K562 (cell line): ENCODE results near the gene FLVCR2. TPM values are rescaled to one million over a fixed set of nuclear protein-coding genes. Genes with fewer than 3 reads are reported as not detected.

Experiments used
- ATAC-seq: fragments of 200-7000 bp; cut with Tn5 transposase; 3 replicates; pipeline ENCODE4 v1.9.1; 2020; ENCODE audit warnings: moderate library complexity
- BruUV-seq: library from RNA; stranded (reverse); fragments of 400-500 nt; replicated peaks from 2 replicates; lab custom pipeline; 2021; lab: Mats Ljungman, UMichigan
- CTCF ChIA-PET: fragments of 300-600 bp; formaldehyde crosslinking; extraction: SDS; loops from one replicate; lab custom pipeline; 2021; ENCODE audit warnings: low intra/inter-chr PET ratio; lab: Yijun Ruan, JAX
- POLR2A ChIA-PET: fragments of 300-600, 350-650 bp; sonication (Branson Sonifier 250); formaldehyde crosslinking; extraction: SDS; loops from one replicate; lab custom pipeline; 2021; ENCODE audit warnings: antibody characterized with exemption, inconsistent platforms; lab: Yijun Ruan, JAX
- DNase-seq, 4 experiments: peaks; one replicate each; pipeline versions ENCODE4 v3.0.0 to v3.0.0-alpha.2; 2011 to 2018; ENCODE audit warnings: low spot score in 3 of 4, mixed read lengths in 3 of 4; ENCODE audit errors: extremely low read depth in 1 of 4
- FAIRE-seq: peaks from 2 replicates; lab custom pipeline; 2011; peaks lifted over from hg19 to GRCh38; lab: Jason Lieb, UNC
- H2AFZ ChIP-seq: 2 replicates; pipeline ENCODE4 v1.6.0; 2011; ENCODE audit warnings: low read depth, low read length, control low read depth, inconsistent platforms
- H3K27ac ChIP-seq: fragments of 200-600 bp; 3 replicates; pipeline ENCODE4 v1.8.0; 2011; ENCODE audit warnings: low read depth, mild to moderate bottlenecking, control low read depth, inconsistent platforms, low read length, moderate library complexity, mixed read lengths; ENCODE audit errors: extremely low read depth
- H3K27me3 ChIP-seq, 2 experiments: fragments of 300-600 bp in 1 of 2; 2 replicates in 1 of 2; 3 replicates in 1 of 2; pipeline versions ENCODE4 v1.6.0 to v1.8.0; 2011; ENCODE audit warnings: inconsistent platforms in 2 of 2, low read length in 2 of 2, mild to moderate bottlenecking in 1 of 2, mixed read lengths in 1 of 2, moderate library complexity in 1 of 2; ENCODE audit not compliant: control insufficient read depth in 2 of 2, insufficient read depth in 2 of 2
- H3K36me3 ChIP-seq: fragments of 300-600 bp; 3 replicates; pipeline ENCODE4 v1.8.0; 2011; ENCODE audit warnings: mild to moderate bottlenecking, low read length, inconsistent platforms; ENCODE audit not compliant: control insufficient read depth, insufficient read depth
- H3K4me1 ChIP-seq, 2 experiments: fragments of 200-600 bp in 1 of 2; replicated peaks in 1 of 2; 2 replicates in 1 of 2; 3 replicates in 1 of 2; pipeline versions ENCODE4 v1.5.1 to v1.8.0; 2011; ENCODE audit warnings: inconsistent platforms in 2 of 2, low read length in 2 of 2, mild to moderate bottlenecking in 1 of 2, mixed read lengths in 1 of 2, moderate library complexity in 1 of 2; ENCODE audit not compliant: control insufficient read depth in 2 of 2, insufficient read depth in 2 of 2
- H3K4me2 ChIP-seq: 2 replicates; pipeline ENCODE4 v1.6.1; 2011; ENCODE audit warnings: low read length, control low read depth, inconsistent platforms, mixed read lengths; ENCODE audit not compliant: insufficient read depth
- H3K4me3 ChIP-seq: fragments of 200-600 bp; sonication (generic), shearing (Covaris generic); 2 replicates; pipeline ENCODE4 v1.5.1; 2016; ENCODE audit warnings: control low read depth, inconsistent platforms
- H3K79me2 ChIP-seq: fragments of 200-600 bp; 3 replicates; pipeline ENCODE4 v1.8.0; 2011; ENCODE audit warnings: low read length, inconsistent platforms; ENCODE audit not compliant: control insufficient read depth, insufficient read depth
- H3K9ac ChIP-seq, 2 experiments: 2 replicates each; pipeline versions ENCODE4 v1.6.0 to v1.6.1; 2011; ENCODE audit warnings: low read depth in 2 of 2, low read length in 2 of 2, control low read depth in 1 of 2, inconsistent platforms in 1 of 2, mild to moderate bottlenecking in 1 of 2, mixed read lengths in 1 of 2; ENCODE audit not compliant: insufficient read depth in 1 of 2
- H3K9me1 ChIP-seq: one replicate; pipeline ENCODE4 v1.6.0; 2011; ENCODE audit warnings: inconsistent platforms, mild to moderate bottlenecking, low read length, moderate library complexity; ENCODE audit not compliant: control insufficient read depth, insufficient read depth
- H3K9me3 ChIP-seq: replicated peaks from 2 replicates; pipeline ENCODE4 v1.5.1; 2011; ENCODE audit warnings: low read depth, low read length, inconsistent platforms; ENCODE audit not compliant: control insufficient read depth, insufficient read depth
- H4K20me1 ChIP-seq: replicated peaks from 2 replicates; pipeline ENCODE4 v1.6.1; 2011; ENCODE audit warnings: low read length, inconsistent platforms, mixed read lengths; ENCODE audit not compliant: control insufficient read depth, insufficient read depth
- GATAD2A ChIP-seq: fragments of 450-650 bp; IDR thresholded peaks from 2 replicates; pipeline ENCODE4 v1.6.1; 2017
- HSF4 ChIP-seq: fragments of 250-450 bp; sonication (Bioruptor Pico); IDR thresholded peaks from 2 replicates; pipeline ENCODE4 v2.1.2; 2022; ENCODE audit warnings: mild to moderate bottlenecking, moderate library complexity, borderline replicate concordance
- KHSRP ChIP-seq: fragments of 450-650 bp; IDR thresholded peaks from 2 replicates; pipeline ENCODE4 v1.6.1; 2017
- MAFF ChIP-seq: IDR thresholded peaks from 2 replicates; pipeline ENCODE4 v1.6.1; 2012; ENCODE audit warnings: low read length, improper control_type of control experiment
- MYBL2 ChIP-seq, 2 experiments: fragments of 450-650 bp in 1 of 2; sonication (generic) in 1 of 2; formaldehyde crosslinking in 1 of 2; IDR thresholded peaks; 2 replicates each; pipeline versions ENCODE4 v1.6.1 to v1.8.1; 2017 to 2022; ENCODE audit warnings: borderline replicate concordance in 1 of 2, inconsistent platforms in 1 of 2, low read depth in 1 of 2, mild to moderate bottlenecking in 1 of 2, missing genetic modification reagents in 1 of 2, moderate library complexity in 1 of 2
- POLR2A ChIP-seq: fragments of 450-650 bp; conservative IDR thresholded peaks from 2 replicates; pipeline ENCODE4 v1.6.1; 2016
- TRIM28 ChIP-seq: fragments of 450-650 bp; IDR thresholded peaks from 2 replicates; pipeline ENCODE4 v1.6.1; 2017
- ZNF197 ChIP-seq: fragments of 200-800 bp; sonication (Bioruptor generic); IDR thresholded peaks from 2 replicates; pipeline ENCODE4 v1.6.1; 2016; ENCODE audit warnings: low read depth, missing genetic modification characterization, missing compliant biosample characterization
- WGBS: fragments of 100-300 bp; shearing (Covaris generic); methylation state at CpG from one replicate; pipeline ENCODE4 v1.1.6; 2016; ENCODE audit warnings: low coverage, mixed read lengths; ENCODE audit not compliant: insufficient coverage; ENCODE audit errors: missing lambda C conversion rate; 5-methylcytosine and 5-hydroxymethylcytosine counted together
- in situ Hi-C: fragments of 300-500 bp; cut with MboI; formaldehyde crosslinking; loops from 4 replicates; pipeline ENCODE4 v1.15.0; 2018; ENCODE audit warnings: inconsistent platforms, mixed read lengths
- intact Hi-C: fragments of 100-400 bp; cut with micrococcal nuclease; formaldehyde crosslinking; loops from 2 replicates; pipeline ENCODE4 v1.14.2; 2022
- polyA plus RNA-seq, 8 experiments: library from polyadenylated mRNA; depleted of rRNA in 4 of 8; stranded (reverse) in 5 of 8; unstranded in 3 of 8; fragments of >200 nt; fragmentation: Nextera tagmentation in 2 of 8; fragmentation: Illumina TruSeq in 1 of 8; extraction: Ambion mirVana in 2 of 8; extraction: Trizol in 1 of 8; gene quantifications; 2 replicates each; pipeline versions ENCODE4 v1.2.1 to v1.2.3, GENCODE V29; 2011 to 2014; ENCODE audit warnings: inconsistent platforms in 1 of 8, missing spikeins in 1 of 8
- total RNA-seq, 7 experiments: library from RNA; depleted of rRNA in 6 of 7; stranded (reverse); fragments of >200 nt in 6 of 7; fragmentation: Illumina TruSeq in 2 of 7; extraction: Trizol in 2 of 7; gene quantifications; 2 replicates each; pipeline versions ENCODE4 v1.2.1 to v1.2.3, GENCODE V29; 2011 to 2021; ENCODE audit warnings: low replicate concordance in 1 of 7
- TF ChIP-seq, protein P1 (sequence below): sonication (generic); formaldehyde crosslinking; IDR thresholded peaks from 2 replicates; pipeline ENCODE4 v1.9.0; 2022; ENCODE audit warnings: mild to moderate bottlenecking, missing genetic modification reagents

The FLVCR2 gene
- total and polyA plus RNA-seq, 9 of the 15 experiments (the other 6 are each of a cell fraction or from before 2014, with no cell fraction given): 1.5 TPM; not detected in 8

DNA sequence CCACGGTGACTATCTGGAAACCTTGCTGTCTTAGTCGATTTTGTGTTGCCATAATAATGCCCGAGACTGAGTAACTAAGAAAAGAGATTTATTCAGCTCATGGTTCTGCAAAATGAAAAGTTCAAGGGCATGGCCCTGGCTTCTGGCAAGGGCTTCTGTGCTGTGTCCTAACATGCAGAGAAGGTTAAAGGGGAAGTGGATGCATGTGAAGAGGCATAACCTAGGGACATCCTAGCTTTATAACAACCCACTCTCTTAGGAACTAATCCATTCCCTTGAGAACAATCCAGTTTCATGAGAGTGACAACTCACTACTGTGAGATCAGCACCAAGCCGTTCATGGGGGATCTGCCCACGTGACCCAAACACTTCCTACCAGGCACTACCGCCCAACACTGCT, 11.5 kb downstream of the FLVCR2 start:
- Histone ChIP-seq H3K27ac (no peak overlapping the region), H4K20me1 (no peaks in the 10 kb centered on the region), H3K4me2 (no peak overlapping the region), H3K9ac (no peak overlapping the region), H2AFZ (no peak overlapping the region), H3K9me3 (no peaks in the 10 kb centered on the region), H3K36me3 (no peaks in the 10 kb centered on the region), H3K27me3 (no peaks in the 10 kb centered on the region), H3K4me1 (no peaks in the 10 kb centered on the region), H3K79me2 (no peaks in the 10 kb centered on the region), H3K4me3 (no peak overlapping the region), H3K9me1 (no peaks in the 10 kb centered on the region)
- 0% methylated on average over 6 of the region's 6 CpGs for WGBS
- TF ChIP-seq MYBL2 (IDR thresholded peaks at IDR 0.05; ENCODE audit: low read depth) (no peak), MYBL2 (CRISPR knock-in tag; IDR thresholded peaks at IDR 0.05; ENCODE audit: borderline replicate concordance) (no peak), TRIM28 (no peak), HSF4 (CRISPR knock-in tag) (no peak), POLR2A (no peak), GATAD2A (no peak), ZNF197 (no peak), KHSRP (no peak), MAFF (no peak)
- TF ChIP-seq, protein P1, sequence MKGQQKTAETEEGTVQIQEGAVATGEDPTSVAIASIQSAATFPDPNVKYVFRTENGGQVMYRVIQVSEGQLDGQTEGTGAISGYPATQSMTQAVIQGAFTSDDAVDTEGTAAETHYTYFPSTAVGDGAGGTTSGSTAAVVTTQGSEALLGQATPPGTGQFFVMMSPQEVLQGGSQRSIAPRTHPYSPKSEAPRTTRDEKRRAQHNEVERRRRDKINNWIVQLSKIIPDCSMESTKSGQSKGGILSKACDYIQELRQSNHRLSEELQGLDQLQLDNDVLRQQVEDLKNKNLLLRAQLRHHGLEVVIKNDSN (CRISPR knock-in tag): no peak
- CTCF ChIA-PET: no interaction called here
- ATAC-seq (no peak), FAIRE-seq (no peak), DNase-seq (no peak)
- POLR2A ChIA-PET: interaction anchor here (0.7 kb wide), 1 partner anchor 242 kb away, joined by 3 read pairs; no protein-coding TSS in a partner anchor
- intact Hi-C loops: no loop called here
- no TSS peak for BruUV-seq
- in situ Hi-C loops: no loop called here
